NT2/D1 (cell line): Measurements from ENCODE around the gene ZDHHC18.

Experiments used
- SUZ12 ChIP-seq: IDR thresholded peaks from 2 replicates; pipeline ENCODE4 v1.6.1; 2011; ENCODE audit not compliant: insufficient read length, insufficient read depth; ENCODE audit errors: extremely low read depth
- YY1 ChIP-seq: IDR thresholded peaks from 2 replicates; pipeline ENCODE4 v1.6.1; 2011; ENCODE audit not compliant: insufficient read length, insufficient read depth
- ZNF274 ChIP-seq: IDR thresholded peaks from 2 replicates; pipeline ENCODE4 v1.6.1; 2011; ENCODE audit warnings: mild to moderate bottlenecking, low read depth, low read length

GRCh38 chr1:26792924-26793323 is 33.6 kb upstream of the ZDHHC18 start:
- TF ChIP-seq ZNF274 (no peak), YY1 (no peak), SUZ12 (no peak)
